Vagina (tissue), 2 donors: ENCODE results near the gene GPRIN2. TPM values are rescaled to one million over a fixed set of nuclear protein-coding genes. Genes with fewer than 3 reads are reported as not detected.
"Not testable (repeated sequence)": the region's sequence is repeated elsewhere in the genome, so short reads cannot be mapped to it uniquely, and the experiment has no call there.

Source experiments
- DNase-seq, 2 donors: peaks; one replicate each; pipeline ENCODE4 v3.0.0-alpha.2; 2017; ENCODE audit errors: extremely low spot score in 2 of 2
- H3K27ac ChIP-seq: fragments of 200-600 bp; sonication (generic); one replicate; pipeline ENCODE4 v1.5.1; 2019
- H3K27me3 ChIP-seq: fragments of 200-600 bp; sonication (generic); one replicate; pipeline ENCODE4 v1.5.1; 2019
- H3K36me3 ChIP-seq, 2 donors: fragments of 200-600 bp; sonication (generic); one replicate each; pipeline ENCODE4 v1.5.1; 2017 to 2019
- H3K4me1 ChIP-seq: fragments of 200-600 bp; sonication (generic); one replicate; pipeline ENCODE4 v1.5.1; 2019
- H3K4me3 ChIP-seq, 2 donors: fragments of 200-600 bp; sonication (generic); 1 replicate in 1 of 2; 2 replicates in 1 of 2; pipeline ENCODE4 v1.5.1; 2016 to 2019
- H3K9me3 ChIP-seq: fragments of 200-600 bp; sonication (generic); one replicate; pipeline ENCODE4 v1.5.1; 2019
- POLR2A ChIP-seq, 2 donors: fragments of 450-650 bp; IDR thresholded peaks; one replicate each; pipeline ENCODE4 v1.6.1; 2017; ENCODE audit warnings: antibody characterized with exemption in 2 of 2, mild to moderate bottlenecking in 2 of 2, moderate library complexity in 2 of 2
- POLR2AphosphoS5 ChIP-seq, 2 donors: sonication (generic); formaldehyde crosslinking; IDR thresholded peaks; one replicate each; pipeline ENCODE4 v1.9.0; 2017; ENCODE audit warnings: antibody characterized with exemption in 2 of 2, mild to moderate bottlenecking in 2 of 2, low read depth in 1 of 2; ENCODE audit not compliant: insufficient read depth in 1 of 2
- intact Hi-C: fragments of 100-400 bp; cut with DNase I; formaldehyde crosslinking; loops from one replicate; pipeline ENCODE4 v1.15.1; 2023
- total RNA-seq: library from RNA; depleted of rRNA; stranded (reverse); fragments of >200 nt; gene quantifications from one replicate; pipeline ENCODE4 v1.2.3, GENCODE V29; 2016
- TF ChIP-seq, protein P1 (sequence below), 3 experiments: fragments of 450-650 bp in 2 of 3; fragments of 200-600 bp in 1 of 3; sonication (generic) in 1 of 3; IDR thresholded peaks; one replicate each; pipeline ENCODE4 v1.5.1; 2017 to 2019; ENCODE audit warnings: antibody characterized with exemption in 3 of 3, mild to moderate bottlenecking in 2 of 3, moderate library complexity in 2 of 3

GPRIN2 gene
- 5.6 TPM for total RNA-seq

GRCh38 chr10:46556515-46557318, at the start of gene GPRIN2:
Gene GPRIN2 (minus strand): TSS chr10:46556658. CDS start chr10:46550736, 5,922 bp downstream.
- H3K4me3 ChIP-seq, result peak within 1 kb of the TSS; percentile 42 to 46
- DNase-seq, result peak in 1 of 2 donors; percentile 95
- TF ChIP-seq, protein P1, sequence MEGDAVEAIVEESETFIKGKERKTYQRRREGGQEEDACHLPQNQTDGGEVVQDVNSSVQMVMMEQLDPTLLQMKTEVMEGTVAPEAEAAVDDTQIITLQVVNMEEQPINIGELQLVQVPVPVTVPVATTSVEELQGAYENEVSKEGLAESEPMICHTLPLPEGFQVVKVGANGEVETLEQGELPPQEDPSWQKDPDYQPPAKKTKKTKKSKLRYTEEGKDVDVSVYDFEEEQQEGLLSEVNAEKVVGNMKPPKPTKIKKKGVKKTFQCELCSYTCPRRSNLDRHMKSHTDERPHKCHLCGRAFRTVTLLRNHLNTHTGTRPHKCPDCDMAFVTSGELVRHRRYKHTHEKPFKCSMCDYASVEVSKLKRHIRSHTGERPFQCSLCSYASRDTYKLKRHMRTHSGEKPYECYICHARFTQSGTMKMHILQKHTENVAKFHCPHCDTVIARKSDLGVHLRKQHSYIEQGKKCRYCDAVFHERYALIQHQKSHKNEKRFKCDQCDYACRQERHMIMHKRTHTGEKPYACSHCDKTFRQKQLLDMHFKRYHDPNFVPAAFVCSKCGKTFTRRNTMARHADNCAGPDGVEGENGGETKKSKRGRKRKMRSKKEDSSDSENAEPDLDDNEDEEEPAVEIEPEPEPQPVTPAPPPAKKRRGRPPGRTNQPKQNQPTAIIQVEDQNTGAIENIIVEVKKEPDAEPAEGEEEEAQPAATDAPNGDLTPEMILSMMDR (IDR thresholded peaks at IDR 0.05), result no peak
- no peak for TF ChIP-seq POLR2AphosphoS5 (IDR thresholded peaks at IDR 0.05; ENCODE audit: insufficient read depth in 1 of 2, low read depth in 1 of 2)
- no peak for TF ChIP-seq POLR2A (IDR thresholded peaks at IDR 0.05)
- H3K36me3 ChIP-seq, result no peaks in the 10 kb centered on the region
- H3K27me3 ChIP-seq, result peaks cover 4% of the 10 kb centered on the region
- H3K27ac ChIP-seq, result no peak within 1 kb of the TSS
- peaks cover 16% of the 10 kb centered on the region for H3K4me1 ChIP-seq
- H3K9me3 ChIP-seq, result no peaks in the 10 kb centered on the region
- intact Hi-C loops, result no loop called here

DNA sequence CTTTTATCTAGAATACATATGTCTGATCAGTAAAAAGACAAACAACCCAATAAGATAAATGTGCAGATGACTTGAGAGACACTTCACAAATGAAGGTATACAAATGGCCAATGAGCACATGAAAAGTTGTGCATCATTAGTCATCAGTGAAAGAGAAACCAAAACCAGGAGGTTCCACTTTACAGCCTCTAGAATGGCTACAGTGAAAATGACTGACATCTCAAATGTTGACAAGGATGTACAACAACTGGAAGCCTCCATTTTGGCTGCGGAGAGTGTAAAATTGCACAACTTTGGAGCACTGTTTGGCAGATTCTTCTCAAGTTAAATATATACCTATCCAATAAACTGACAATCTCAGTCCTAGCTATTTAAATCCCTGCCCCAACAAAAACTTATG, 44.1 kb upstream of the GPRIN2 start:
- H3K36me3 ChIP-seq, intact Hi-C loops, DNase-seq, H3K9me3 ChIP-seq, H3K27me3 ChIP-seq, H3K4me3 ChIP-seq, H3K4me1 ChIP-seq, H3K27ac ChIP-seq: not testable (repeated sequence)

DNA sequence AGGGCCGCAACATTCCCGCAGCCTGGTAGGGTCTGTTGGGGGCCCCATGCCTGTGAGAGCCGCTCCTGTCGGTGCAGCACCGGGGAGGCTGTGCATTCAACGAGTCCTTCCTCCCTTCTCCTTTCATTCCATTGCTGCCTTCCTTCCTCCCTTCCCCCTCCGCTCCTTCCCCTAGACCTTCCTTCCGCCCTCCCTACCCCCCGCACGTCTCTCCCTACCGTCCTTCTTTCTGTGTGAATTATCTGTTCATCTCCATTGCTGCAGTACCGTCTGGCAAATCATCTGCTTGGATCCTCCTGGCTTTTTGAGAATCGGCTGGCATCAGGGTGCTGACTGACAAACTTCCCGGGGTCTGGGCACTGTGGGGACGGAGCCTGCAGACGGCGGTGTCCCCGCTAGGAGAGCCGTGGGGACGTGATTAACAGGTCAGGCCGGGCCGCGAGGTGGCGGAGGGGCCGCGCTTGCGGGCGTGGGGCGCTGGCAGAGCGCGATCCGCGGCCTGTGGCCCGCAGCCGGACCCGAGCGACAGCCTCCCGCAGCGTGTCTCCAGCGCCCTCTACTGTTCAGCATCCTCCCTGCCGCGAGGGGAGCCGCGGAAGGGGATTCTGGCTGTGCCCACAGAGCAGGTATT, 41.3 kb upstream of the GPRIN2 start:
- H3K36me3 ChIP-seq, DNase-seq, H3K27me3 ChIP-seq, H3K9me3 ChIP-seq, H3K27ac ChIP-seq, H3K4me1 ChIP-seq, intact Hi-C loops: not testable (repeated sequence)
- peak overlapping the region; percentile 41 to 42 for H3K4me3 ChIP-seq

DNA sequence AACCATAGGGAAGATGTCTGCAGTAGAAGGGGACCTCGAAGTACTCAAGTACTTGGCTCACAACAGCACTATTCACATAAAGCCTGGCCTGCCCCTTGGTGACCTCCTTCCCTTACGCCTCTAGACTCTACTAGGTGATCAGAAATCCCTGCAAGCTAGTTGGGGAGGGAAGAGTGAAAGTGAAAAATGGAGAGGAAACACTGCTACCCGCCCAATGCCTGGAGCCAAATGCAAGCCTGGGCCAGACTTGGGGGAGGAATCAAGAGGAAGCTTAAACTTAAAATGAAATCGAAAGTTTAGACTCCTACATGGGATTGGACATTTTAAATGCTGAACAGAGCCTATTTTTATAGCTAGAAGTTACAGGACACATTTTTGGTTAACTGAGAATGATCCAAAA, 40.1 kb upstream of the GPRIN2 start:
- H3K4me3 ChIP-seq, DNase-seq, H3K9me3 ChIP-seq, H3K36me3 ChIP-seq, H3K27ac ChIP-seq, H3K27me3 ChIP-seq, H3K4me1 ChIP-seq, intact Hi-C loops: not testable (repeated sequence)

DNA sequence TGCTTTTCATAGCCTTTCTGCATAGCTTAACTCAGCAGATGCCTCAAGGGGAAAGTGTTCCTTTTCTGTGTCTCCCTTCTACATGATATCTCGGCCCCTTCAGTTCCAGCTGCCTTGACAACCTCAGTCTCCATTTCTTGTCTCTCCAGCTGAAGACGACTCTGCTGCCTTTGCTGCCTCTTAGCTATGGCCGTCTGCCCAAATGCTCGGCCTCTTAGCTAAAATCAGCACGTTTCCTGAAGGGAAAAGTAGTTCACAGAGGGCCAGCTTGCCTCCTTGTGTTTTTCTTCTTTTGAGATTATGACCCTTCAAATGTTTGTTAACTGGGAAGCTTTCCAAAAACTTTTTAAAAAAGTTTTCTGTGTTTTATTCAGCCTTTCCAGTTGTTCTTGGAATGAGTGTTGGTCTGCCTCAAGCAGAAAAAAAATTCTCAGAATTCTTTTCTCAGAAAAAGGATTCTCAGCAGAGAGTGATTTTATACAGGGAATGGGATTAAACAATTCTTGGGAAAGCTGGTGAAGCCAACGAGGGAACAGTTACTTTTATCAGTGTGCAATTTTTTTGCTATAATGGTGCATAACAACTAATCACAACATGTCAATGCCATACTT, 38.1 kb upstream of the GPRIN2 start:
- H3K27ac ChIP-seq, intact Hi-C loops, H3K4me3 ChIP-seq, H3K36me3 ChIP-seq, H3K9me3 ChIP-seq, H3K27me3 ChIP-seq, DNase-seq, H3K4me1 ChIP-seq: not testable (repeated sequence)

DNA sequence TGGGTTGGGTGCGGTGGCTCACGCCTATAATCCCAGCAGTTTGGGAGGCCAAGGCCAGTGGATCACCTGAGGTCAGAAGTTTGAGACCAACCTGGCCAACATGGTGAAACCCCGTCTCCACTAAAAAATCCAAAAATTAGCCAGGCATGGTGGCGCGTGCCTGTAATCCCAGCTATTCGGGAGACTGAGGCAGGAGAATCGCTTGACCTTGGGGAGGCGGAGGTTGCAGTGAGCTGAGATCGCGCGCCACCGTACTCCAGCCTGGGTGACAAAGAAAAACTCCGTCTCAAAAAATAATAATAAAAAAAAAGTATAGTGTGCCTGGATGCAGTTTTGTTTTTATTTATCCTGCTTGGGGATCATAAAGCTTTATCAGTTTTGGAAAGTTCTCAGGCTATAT, 36.8 kb upstream of the GPRIN2 start:
- DNase-seq, intact Hi-C loops, H3K36me3 ChIP-seq, H3K9me3 ChIP-seq, H3K4me3 ChIP-seq, H3K4me1 ChIP-seq, H3K27me3 ChIP-seq, H3K27ac ChIP-seq: not testable (repeated sequence)

DNA sequence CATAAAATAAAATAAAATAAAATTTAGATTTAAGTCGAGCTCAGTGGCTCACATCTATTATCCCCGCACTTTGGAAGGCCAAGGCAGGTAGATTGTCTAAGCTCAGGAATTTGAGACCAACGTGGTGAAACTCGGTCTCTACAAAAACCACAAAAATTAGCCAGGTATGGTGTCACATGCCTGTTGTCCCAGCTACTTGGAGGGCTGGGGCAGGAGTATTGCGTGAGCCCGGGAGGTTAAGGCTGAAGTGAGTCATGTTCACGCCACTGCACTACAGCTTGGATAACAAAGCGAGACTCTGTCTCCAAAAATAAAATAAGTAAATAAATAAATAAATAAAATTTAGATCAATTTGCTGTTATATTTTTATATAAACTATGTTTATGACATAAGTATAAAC, 34.6 kb upstream of the GPRIN2 start:
- DNase-seq, H3K9me3 ChIP-seq, H3K4me1 ChIP-seq, H3K27ac ChIP-seq, H3K36me3 ChIP-seq, H3K27me3 ChIP-seq, intact Hi-C loops, H3K4me3 ChIP-seq: not testable (repeated sequence)

GRCh38 chr10:46589589-46589988, 33.1 kb upstream of the GPRIN2 start:
- H3K4me3 ChIP-seq, H3K4me1 ChIP-seq, intact Hi-C loops, H3K27me3 ChIP-seq, H3K9me3 ChIP-seq, H3K36me3 ChIP-seq, H3K27ac ChIP-seq, DNase-seq: not testable (repeated sequence)

DNA sequence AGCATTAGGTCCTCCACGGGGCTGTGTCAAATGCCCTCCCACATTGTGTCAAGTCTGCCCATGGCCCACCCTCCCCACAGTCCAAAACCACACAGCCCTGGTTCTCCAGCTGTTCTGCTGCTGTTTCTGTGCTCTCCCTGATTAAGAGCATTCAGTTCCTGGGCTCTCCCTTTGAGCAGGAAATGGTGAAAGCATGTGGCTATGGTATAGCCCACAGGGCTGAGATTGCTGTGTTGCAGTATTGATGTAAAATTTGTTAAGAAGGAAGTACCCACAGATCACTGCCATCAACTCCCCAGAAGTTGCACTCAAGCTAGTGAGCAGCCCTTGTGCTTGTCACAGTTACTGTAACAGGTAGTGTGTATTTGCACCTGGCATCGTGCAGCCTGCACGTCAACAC, 31.8 kb upstream of the GPRIN2 start:
- H3K4me3 ChIP-seq, H3K27me3 ChIP-seq, H3K36me3 ChIP-seq, H3K4me1 ChIP-seq, DNase-seq, intact Hi-C loops, H3K9me3 ChIP-seq, H3K27ac ChIP-seq: not testable (repeated sequence)

GRCh38 chr10:46587546-46587945, 31.1 kb upstream of the GPRIN2 start:
- intact Hi-C loops, DNase-seq, H3K27me3 ChIP-seq, H3K4me1 ChIP-seq, H3K9me3 ChIP-seq, H3K27ac ChIP-seq, H3K4me3 ChIP-seq, H3K36me3 ChIP-seq: not testable (repeated sequence)

- intact Hi-C loops, H3K4me1 ChIP-seq: not testable (repeated sequence)
Measured at GRCh38 chr10:46585246-46585645, 28.8 kb upstream of the GPRIN2 start.

DNA sequence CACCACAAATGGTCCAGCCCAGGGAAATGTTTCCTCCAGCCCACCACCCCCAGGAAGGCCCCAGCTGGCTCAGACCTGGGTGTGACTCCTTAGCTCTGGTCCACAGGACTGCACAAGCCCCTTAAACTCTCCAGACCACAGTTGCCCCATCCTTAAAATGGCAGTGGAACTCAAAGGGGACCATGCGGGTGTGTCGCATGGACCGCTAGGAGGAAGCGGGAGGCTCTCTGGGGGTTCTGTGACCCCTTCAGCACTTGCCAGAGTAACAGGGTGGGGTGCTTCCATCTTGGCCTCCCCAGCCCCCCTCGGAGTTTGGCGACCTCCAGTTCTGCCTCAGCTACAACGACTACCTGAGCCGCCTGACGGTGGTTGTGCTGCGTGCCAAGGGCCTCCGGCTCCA, 27.7 kb upstream of the GPRIN2 start:
- H3K27ac ChIP-seq, intact Hi-C loops, H3K27me3 ChIP-seq, H3K36me3 ChIP-seq, H3K4me1 ChIP-seq, H3K4me3 ChIP-seq, H3K9me3 ChIP-seq: not testable (repeated sequence)
- DNase-seq, result peak in 1 of 2 donors; percentile 62

More at GRCh38 chr10:46585246-46585645, 28.8 kb upstream of the GPRIN2 start:
- H3K27ac ChIP-seq, DNase-seq, H3K27me3 ChIP-seq, H3K9me3 ChIP-seq, H3K36me3 ChIP-seq, H3K4me3 ChIP-seq: not testable (repeated sequence)
